Testis (tissue), 3 donors: ENCODE data around the gene PDYN. TPM values are rescaled to one million over a fixed set of nuclear protein-coding genes. Genes with fewer than 3 reads are reported as not detected.

Experiments used
- DNase-seq: peaks from one replicate; pipeline ENCODE4 v3.0.0-alpha.2; 2019
- H3K27ac ChIP-seq, 2 donors: fragments of 200-600 bp; sonication (generic); one replicate each; pipeline ENCODE4 v1.5.1; 2019
- H3K27me3 ChIP-seq: fragments of 200-600 bp; sonication (generic); one replicate; pipeline ENCODE4 v1.5.1; 2019
- H3K36me3 ChIP-seq: fragments of 200-600 bp; sonication (generic); one replicate; pipeline ENCODE4 v1.5.1; 2017; ENCODE audit warnings: low read depth; ENCODE audit errors: missing control alignments
- H3K4me1 ChIP-seq: fragments of 200-600 bp; sonication (generic); one replicate; pipeline ENCODE4 v1.5.1; 2019
- H3K4me3 ChIP-seq, 2 donors: fragments of 200-600 bp; sonication (generic); one replicate each; pipeline ENCODE4 v1.5.1; 2017 to 2019
- H3K9me3 ChIP-seq: fragments of 200-600 bp; sonication (generic); one replicate; pipeline ENCODE4 v1.5.1; 2017
- CTCF ChIP-seq, 3 experiments: fragments of 450-650 bp in 2 of 3; fragments of 200-600 bp in 1 of 3; sonication (generic) in 1 of 3; IDR thresholded peaks; one replicate each; pipeline ENCODE4 v1.5.1; 2016 to 2019; ENCODE audit warnings: antibody characterized with exemption in 3 of 3, mild to moderate bottlenecking in 2 of 3, moderate library complexity in 1 of 3
- POLR2A ChIP-seq: fragments of 450-650 bp; IDR thresholded peaks from one replicate; pipeline ENCODE4 v1.6.1; 2017; ENCODE audit warnings: antibody characterized with exemption, mild to moderate bottlenecking, moderate library complexity
- WGBS, 2 donors: methylation state at CpG; one replicate each; pipeline ENCODE4 v1.1.5; 2018; 5-methylcytosine and 5-hydroxymethylcytosine counted together
- intact Hi-C: fragments of 100-400 bp; cut with DNase I; formaldehyde crosslinking; loops from one replicate; pipeline ENCODE4 v1.15.1; 2023; ENCODE audit warnings: low total_unique reads
- polyA plus RNA-seq: library from polyadenylated mRNA; stranded (reverse); fragments of 350-450 nt; fragmentation: Illumina TruSeq; extraction: RNeasy Lipid Tissue Mini Kit (QIAGEN cat#74804); gene quantifications from one replicate; pipeline ENCODE4 v1.2.3, GENCODE V29; 2014; ENCODE audit warnings: low read depth, low replicate concordance; ENCODE audit not compliant: insufficient read depth
- total RNA-seq, 2 donors: library from RNA; depleted of rRNA; stranded (reverse); fragments of >200 nt; gene quantifications; one replicate each; pipeline ENCODE4 v1.2.3, GENCODE V29; 2016

The PDYN gene
- total and polyA plus RNA-seq, 3 donors from 2014 or later = 1.6 to 5.2 (median 4.2) TPM

DNA sequence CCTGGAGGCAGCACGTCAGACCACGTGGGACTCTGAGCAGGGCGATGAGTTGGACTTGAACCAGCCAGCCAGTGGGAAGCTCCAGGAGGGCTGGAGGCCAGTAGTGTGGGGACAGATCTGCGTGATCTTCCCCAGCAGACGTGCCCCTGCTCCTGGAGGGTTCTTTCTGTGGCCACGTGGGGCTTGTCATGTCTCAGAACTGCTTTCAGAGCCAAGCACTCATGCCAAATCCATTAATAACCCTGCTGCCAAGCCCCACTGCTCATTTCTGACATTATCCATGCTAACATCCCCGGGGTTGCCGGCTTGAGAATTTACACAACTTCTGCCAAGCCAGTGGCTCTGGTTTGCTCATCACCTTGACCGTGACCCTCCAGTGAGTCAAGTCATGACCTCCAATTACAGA is 60.4 kb downstream of the PDYN start:
- Histone ChIP-seq H3K27ac (no peak overlapping the region), H3K4me3 (no peak overlapping the region), H3K36me3 (no peaks in the 10 kb centered on the region), H3K4me1 (no peaks in the 10 kb centered on the region), H3K9me3 (no peaks in the 10 kb centered on the region), H3K27me3 (no peaks in the 10 kb centered on the region)
- intact Hi-C loops = no loop called here
- 49 to 54% methylated on average over 9 of the region's 9 CpGs for WGBS, 2 donors
- DNase-seq = no peak
- TF ChIP-seq POLR2A (no peak), CTCF (IDR thresholded peaks at IDR 0.05) (no peak)

DNA sequence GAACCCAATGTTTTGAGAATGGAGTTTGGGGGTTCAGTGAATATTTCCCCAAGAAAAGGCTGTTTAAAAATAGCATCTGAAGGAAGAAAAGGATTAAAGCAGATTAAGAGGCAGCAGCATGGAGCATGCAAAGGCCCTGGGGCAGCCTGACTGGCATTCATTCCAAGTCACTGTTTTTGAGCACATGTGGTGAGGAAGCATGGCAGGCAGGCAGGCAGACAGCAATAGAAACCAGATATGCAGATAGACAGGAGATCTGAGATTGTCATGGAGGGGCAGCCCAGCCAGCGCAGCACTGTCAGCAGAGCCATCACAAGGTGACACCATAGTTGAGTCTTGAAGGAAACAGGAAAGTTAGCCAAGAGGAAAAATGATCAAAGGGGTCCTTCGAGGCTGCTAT is 60.9 kb downstream of the PDYN start:
- intact Hi-C loops = no loop called here
- TF ChIP-seq POLR2A (no peak), CTCF (IDR thresholded peaks at IDR 0.05) (no peak)
- Histone ChIP-seq H3K4me1 (no peaks in the 10 kb centered on the region), H3K27me3 (no peaks in the 10 kb centered on the region), H3K9me3 (no peaks in the 10 kb centered on the region), H3K36me3 (no peaks in the 10 kb centered on the region), H3K27ac (no peak overlapping the region), H3K4me3 (no peak overlapping the region)
- no peak for DNase-seq
- WGBS, 2 donors = 83 to 85% methylated on average over 2 of the region's 2 CpGs

- intact Hi-C loops = no loop called here
- Histone ChIP-seq H3K9me3 (no peaks in the 10 kb centered on the region), H3K4me3 (no peak overlapping the region), H3K36me3 (no peaks in the 10 kb centered on the region), H3K4me1 (no peaks in the 10 kb centered on the region), H3K27ac (no peak overlapping the region), H3K27me3 (no peaks in the 10 kb centered on the region)
- 79 to 86% methylated on average over 5 of the region's 5 CpGs for WGBS, 2 donors
- TF ChIP-seq POLR2A (no peak), CTCF (IDR thresholded peaks at IDR 0.05) (no peak)
- no peak for DNase-seq
Measured at GRCh38 chr20:1931830-1932229, 62.0 kb downstream of the PDYN start.

GRCh38 chr20:1930165-1930564 is 63.7 kb downstream of the PDYN start:
- H3K4me3 ChIP-seq = no peak overlapping the region
- no peaks in the 10 kb centered on the region for H3K36me3 ChIP-seq
- H3K27ac ChIP-seq = no peak overlapping the region
- H3K4me1 ChIP-seq = no peaks in the 10 kb centered on the region
- no peak for DNase-seq
- no peaks in the 10 kb centered on the region for H3K27me3 ChIP-seq
- H3K9me3 ChIP-seq = no peaks in the 10 kb centered on the region
- intact Hi-C loops = no loop called here
- 89 to 96% methylated on average over 6 of the region's 6 CpGs for whole genome bisulfite sequencing, 2 donors
- TF ChIP-seq CTCF (IDR thresholded peaks at IDR 0.05) = no peak
- TF ChIP-seq POLR2A = no peak

DNA sequence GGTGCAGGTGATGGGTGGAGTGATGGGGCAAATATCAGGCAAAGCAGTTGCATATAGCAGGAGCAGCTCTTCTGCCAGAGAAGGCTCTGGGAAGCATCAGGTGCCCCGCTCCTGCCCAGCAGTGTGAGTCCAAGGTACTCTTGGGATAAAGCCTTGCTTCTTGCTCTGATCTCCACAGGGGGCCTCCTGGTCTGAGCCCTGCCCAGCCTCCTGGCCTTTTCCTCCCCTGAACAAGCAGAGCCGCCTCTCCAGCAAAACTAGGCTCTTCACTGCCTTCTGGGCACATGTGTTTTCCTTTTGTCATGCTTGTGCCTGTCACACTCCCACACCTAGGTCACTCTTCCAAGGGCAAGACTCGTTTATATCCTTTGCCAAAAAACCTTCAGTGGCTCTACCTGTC is 64.4 kb downstream of the PDYN start:
- DNase-seq = no peak
- H3K9me3 ChIP-seq = no peaks in the 10 kb centered on the region
- no peaks in the 10 kb centered on the region for H3K36me3 ChIP-seq
- TF ChIP-seq POLR2A = no peak
- H3K4me3 ChIP-seq = no peak overlapping the region
- 77 to 86% methylated on average over 3 of the region's 3 CpGs for WGBS, 2 donors
- H3K27me3 ChIP-seq = no peaks in the 10 kb centered on the region
- H3K4me1 ChIP-seq = no peaks in the 10 kb centered on the region
- intact Hi-C loops = no loop called here
- no peak overlapping the region for H3K27ac ChIP-seq
